ENCODE measurements around the gene PTK6.
A peak's percentile ranks its signal among the peaks of the same experiment; 100 is the strongest.

PTK6 gene

DNA sequence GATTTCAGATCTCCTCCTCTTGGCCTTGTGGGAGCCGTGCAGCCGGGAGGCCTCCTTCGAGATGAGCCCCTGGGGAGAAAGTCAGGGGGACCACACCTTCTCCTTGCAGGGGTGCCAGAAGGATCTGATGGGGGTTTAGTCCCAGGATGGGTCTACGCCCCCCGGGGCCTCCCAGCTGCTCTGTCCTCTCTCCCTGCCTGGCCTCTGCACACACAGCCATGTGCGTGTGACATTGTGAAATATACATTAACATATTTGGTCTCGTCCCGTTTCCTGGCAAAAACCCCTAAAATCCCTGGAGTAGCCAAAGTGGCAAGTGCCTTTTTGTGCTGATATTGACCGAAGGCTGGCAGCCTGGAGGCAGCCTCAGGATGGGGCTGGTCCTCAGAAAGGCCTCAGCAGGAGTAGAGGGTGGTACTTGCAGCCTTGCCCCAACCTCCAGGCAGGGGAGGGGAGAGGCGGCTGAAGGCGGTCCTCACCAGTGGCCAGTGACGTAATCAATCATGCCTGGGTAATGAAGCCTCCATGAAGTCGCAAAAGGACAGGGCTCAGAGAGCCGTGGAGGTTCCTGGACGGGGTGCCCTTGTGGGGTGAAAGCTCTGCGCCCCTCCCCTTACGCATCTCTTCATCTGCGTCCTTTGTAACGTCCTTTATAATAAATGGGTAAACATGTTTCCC lies 42.0 kb upstream of the PTK6 start:
- DNase-seq (ENCODE audit: extremely low spot score), result no peak
- TF ChIP-seq, protein P1, sequence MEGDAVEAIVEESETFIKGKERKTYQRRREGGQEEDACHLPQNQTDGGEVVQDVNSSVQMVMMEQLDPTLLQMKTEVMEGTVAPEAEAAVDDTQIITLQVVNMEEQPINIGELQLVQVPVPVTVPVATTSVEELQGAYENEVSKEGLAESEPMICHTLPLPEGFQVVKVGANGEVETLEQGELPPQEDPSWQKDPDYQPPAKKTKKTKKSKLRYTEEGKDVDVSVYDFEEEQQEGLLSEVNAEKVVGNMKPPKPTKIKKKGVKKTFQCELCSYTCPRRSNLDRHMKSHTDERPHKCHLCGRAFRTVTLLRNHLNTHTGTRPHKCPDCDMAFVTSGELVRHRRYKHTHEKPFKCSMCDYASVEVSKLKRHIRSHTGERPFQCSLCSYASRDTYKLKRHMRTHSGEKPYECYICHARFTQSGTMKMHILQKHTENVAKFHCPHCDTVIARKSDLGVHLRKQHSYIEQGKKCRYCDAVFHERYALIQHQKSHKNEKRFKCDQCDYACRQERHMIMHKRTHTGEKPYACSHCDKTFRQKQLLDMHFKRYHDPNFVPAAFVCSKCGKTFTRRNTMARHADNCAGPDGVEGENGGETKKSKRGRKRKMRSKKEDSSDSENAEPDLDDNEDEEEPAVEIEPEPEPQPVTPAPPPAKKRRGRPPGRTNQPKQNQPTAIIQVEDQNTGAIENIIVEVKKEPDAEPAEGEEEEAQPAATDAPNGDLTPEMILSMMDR (IDR thresholded peaks at IDR 0.05; ENCODE audit: control extremely low read depth, extremely low read depth, low read depth, missing control alignments), result no peak
- ChIA-PET POLR2A (no interaction called here), CTCF (interaction anchor here (2.5 kb wide), 1 partner anchor 41 kb away, joined by 7 read pairs; the partner anchor contains the start of gene PTK6)

GRCh38 chr20:63578224-63579016 lies 41.2 kb upstream of the PTK6 start:
- CTCF ChIA-PET, result interaction anchor here (2.5 kb wide), 1 partner anchor 41 kb away, joined by 7 read pairs; the partner anchor contains the start of gene PTK6
- DNase-seq (ENCODE audit: extremely low spot score), result no peak
- POLR2A ChIA-PET, result no interaction called here
- TF ChIP-seq, protein P1 (IDR thresholded peaks at IDR 0.05; ENCODE audit: control extremely low read depth, extremely low read depth, low read depth, missing control alignments), result peak; percentile 22

GRCh38 chr20:63577317-63577894 lies 40.2 kb upstream of the PTK6 start:
- POLR2A ChIA-PET, result no interaction called here
- CTCF ChIA-PET, result interaction anchor here (2.5 kb wide), 1 partner anchor 40 kb away, joined by 7 read pairs; the partner anchor contains the start of gene PTK6
- TF ChIP-seq, protein P1 (IDR thresholded peaks at IDR 0.05; ENCODE audit: control extremely low read depth, extremely low read depth, low read depth, missing control alignments), result no peak

DNA sequence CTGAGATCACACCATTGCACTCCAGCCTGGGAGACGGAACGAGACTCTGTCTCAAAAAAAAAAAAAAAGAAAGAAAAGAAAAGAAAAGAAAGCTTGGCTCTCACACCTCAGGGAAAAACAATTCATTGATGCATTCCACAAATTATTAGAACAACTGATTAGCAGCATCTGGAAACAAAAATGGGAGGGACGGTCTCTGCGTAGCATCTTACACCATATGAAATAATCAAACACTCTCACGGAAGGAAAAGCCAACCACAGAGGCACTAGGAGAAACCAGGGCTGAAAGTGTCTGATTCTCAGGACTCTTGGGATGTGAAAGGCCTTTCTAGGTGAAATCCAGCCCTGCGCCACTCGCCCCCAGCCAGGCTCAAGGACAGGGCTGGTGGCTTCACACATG lies 39.1 kb upstream of the PTK6 start:
- TF ChIP-seq, protein P1 (IDR thresholded peaks at IDR 0.05; ENCODE audit: control extremely low read depth, extremely low read depth, low read depth, missing control alignments), result no peak
- CTCF ChIA-PET, result no interaction called here
- POLR2A ChIA-PET, result interaction anchor here (0.6 kb wide), 1 partner anchor 34 kb away, joined by 3 read pairs; no protein-coding TSS in a partner anchor
- DNase-seq (ENCODE audit: extremely low spot score), result no peak

More at GRCh38 chr20:63577317-63577894, 40.2 kb upstream of the PTK6 start:
- no peak for DNase-seq (ENCODE audit: extremely low spot score)

- TF ChIP-seq, protein P1 (IDR thresholded peaks at IDR 0.05; ENCODE audit: control extremely low read depth, extremely low read depth, low read depth, missing control alignments), result no peak
- CTCF ChIA-PET, result interaction anchor here (1.0 to 3.0 kb wide), 3 partner anchors 13 to 79 kb away, joined by 3 to 19 read pairs (median 3); partner anchors contain the start of gene PTK6
- DNase-seq (ENCODE audit: extremely low spot score), result no peak
Measured at GRCh38 chr20:63574829-63575743, 37.9 kb upstream of the PTK6 start.

More at GRCh38 chr20:63574829-63575743, 37.9 kb upstream of the PTK6 start:
- POLR2A ChIA-PET, result no interaction called here

Data from GM10248 (cell line).